Natural killer cell (primary cell): ENCODE results near the gene CAPN11. TPM values are rescaled to one million over a fixed set of nuclear protein-coding genes. Genes with fewer than 3 reads are reported as not detected.
A peak's percentile ranks its signal among the peaks of the same experiment; 100 is the strongest.
"Not testable (repeated sequence)": the region's sequence is repeated elsewhere in the genome, so short reads cannot be mapped to it uniquely, and the experiment has no call there.

ENCODE experiments used
- ATAC-seq, 3 donors: fragments of 150-1000 bp in 2 of 3; fragments of 200-7000 bp in 1 of 3; cut with Tn5 transposase; 1 replicate in 1 of 3; 2 replicates in 2 of 3; pipeline ENCODE4 v1.10.0; 2021; ENCODE audit warnings: mild to moderate bottlenecking in 2 of 3, moderate library complexity in 2 of 3
- DNase-seq, 2 donors: peaks; one replicate each; pipeline versions ENCODE4 v3.0.0 to v3.0.0-alpha.2; 2013 to 2021; ENCODE audit warnings: mixed read lengths in 1 of 2
- H3K27ac ChIP-seq: one replicate; pipeline ENCODE4 v1.5.1; 2013; ENCODE audit warnings: mild to moderate bottlenecking, low read length
- H3K27me3 ChIP-seq: one replicate; pipeline ENCODE4 v1.6.1; 2013; ENCODE audit warnings: low read length; ENCODE audit not compliant: control insufficient read depth, insufficient read depth
- H3K36me3 ChIP-seq: one replicate; pipeline ENCODE4 v1.6.1; 2013; ENCODE audit warnings: low read length; ENCODE audit not compliant: control insufficient read depth, insufficient read depth
- H3K4me1 ChIP-seq: one replicate; pipeline ENCODE4 v1.6.1; 2013; ENCODE audit warnings: low read length; ENCODE audit not compliant: control insufficient read depth, insufficient read depth
- H3K4me3 ChIP-seq: one replicate; pipeline ENCODE4 v1.5.1; 2013; ENCODE audit warnings: low read length
- H3K9me3 ChIP-seq: one replicate; pipeline ENCODE4 v1.6.1; 2013; ENCODE audit warnings: low read length; ENCODE audit not compliant: control insufficient read depth, insufficient read depth
- H3K27ac Mint-ChIP-seq, 2 donors: one replicate each; pipeline ENCODE4 v1.8.0; 2022; ENCODE audit warnings: mild to moderate bottlenecking in 2 of 2, mixed read lengths in 2 of 2, moderate library complexity in 1 of 2
- H3K27me3 Mint-ChIP-seq, 2 donors: one replicate each; pipeline ENCODE4 v1.8.0; 2022; ENCODE audit warnings: low read depth in 2 of 2, mixed read lengths in 2 of 2
- H3K36me3 Mint-ChIP-seq: one replicate; pipeline ENCODE4 v1.8.0; 2022; ENCODE audit warnings: mixed read lengths
- H3K4me1 Mint-ChIP-seq, 2 donors: one replicate each; pipeline ENCODE4 v1.8.0; 2022; ENCODE audit warnings: mixed read lengths in 2 of 2
- H3K4me3 Mint-ChIP-seq: one replicate; pipeline ENCODE4 v1.8.0; 2022; ENCODE audit warnings: mild to moderate bottlenecking, moderate library complexity, mixed read lengths
- H3K9me3 Mint-ChIP-seq, 2 donors: one replicate each; pipeline ENCODE4 v1.8.0; 2022; ENCODE audit warnings: mixed read lengths in 2 of 2
- WGBS: methylation state at CpG from one replicate; pipeline ENCODE4 v1.1.7; 2013; ENCODE audit warnings: missing lambda C conversion rate; ENCODE audit not compliant: insufficient coverage; 5-methylcytosine and 5-hydroxymethylcytosine counted together
- intact Hi-C: fragments of 100-400 bp; cut with micrococcal nuclease; formaldehyde crosslinking; loops from one replicate; pipeline ENCODE4 v1.14.2; 2022
- total RNA-seq, 4 donors: library from RNA; stranded (reverse); fragments of 120-200 nt in 1 of 4; gene quantifications; one replicate each; pipeline versions ENCODE4 v1.2.3 to v1.2.4, GENCODE V29; 2013 to 2022
- TF ChIP-seq, protein P1 (sequence below): fragments of 200-600 bp; IDR thresholded peaks from one replicate; pipeline ENCODE4 v1.8.0; 2022; ENCODE audit warnings: antibody characterized with exemption

Gene CAPN11
- total RNA-seq, 3 donors from 2014 or later (not counting 1 experiment from before 2014, with no cell fraction given) = not detected

DNA sequence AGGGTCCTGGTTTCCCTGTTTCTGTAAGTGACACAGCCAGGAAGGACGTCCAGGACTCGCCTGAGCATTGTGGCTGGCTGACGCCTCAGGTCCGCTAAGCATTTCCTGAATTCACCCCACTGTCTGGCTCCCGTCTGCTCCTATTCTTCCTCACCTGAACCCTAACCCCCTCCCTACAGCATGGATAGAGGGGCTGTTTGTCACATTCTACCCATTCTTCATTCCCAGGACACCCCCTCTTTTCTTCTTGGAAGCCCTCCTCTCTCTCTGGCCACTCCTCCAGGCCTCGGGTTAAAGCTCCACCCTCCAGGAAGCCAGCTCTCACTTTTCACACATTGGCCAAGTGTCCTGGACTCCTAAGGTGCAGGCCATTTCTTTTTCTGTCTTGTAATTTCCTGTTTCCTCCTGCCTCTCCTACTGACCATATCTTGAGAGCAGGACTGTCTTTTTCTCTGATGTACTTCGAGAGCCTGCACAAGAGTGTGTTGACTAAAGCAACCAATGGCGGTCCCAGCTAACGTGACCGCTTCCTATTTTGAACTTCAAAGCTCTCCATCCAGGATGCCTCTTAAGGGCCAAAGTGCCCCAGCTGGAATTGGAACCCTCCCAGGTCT lies 33.9 kb downstream of the CAPN11 start:
- no peaks in the 10 kb centered on the region for H3K36me3 ChIP-seq
- H3K4me1 ChIP-seq = peaks cover 9% of the 10 kb centered on the region
- H3K9me3 ChIP-seq = no peaks in the 10 kb centered on the region
- H3K27me3 ChIP-seq = no peaks in the 10 kb centered on the region
- H3K4me3 ChIP-seq = no peak overlapping the region
- ATAC-seq (peak in 2 of 3 donors; percentile 40 to 59), DNase-seq (no peak)
- WGBS = 37% methylated on average over 10 of the region's 10 CpGs
- H3K27me3 Mint-ChIP-seq = peaks cover 0 to 6% of the 10 kb centered on the region in 2 donors
- H3K36me3 Mint-ChIP-seq = no peaks in the 10 kb centered on the region
- no peak overlapping the region for H3K27ac ChIP-seq
- H3K9me3 Mint-ChIP-seq = no peaks in the 10 kb centered on the region
- TF ChIP-seq, protein P1, sequence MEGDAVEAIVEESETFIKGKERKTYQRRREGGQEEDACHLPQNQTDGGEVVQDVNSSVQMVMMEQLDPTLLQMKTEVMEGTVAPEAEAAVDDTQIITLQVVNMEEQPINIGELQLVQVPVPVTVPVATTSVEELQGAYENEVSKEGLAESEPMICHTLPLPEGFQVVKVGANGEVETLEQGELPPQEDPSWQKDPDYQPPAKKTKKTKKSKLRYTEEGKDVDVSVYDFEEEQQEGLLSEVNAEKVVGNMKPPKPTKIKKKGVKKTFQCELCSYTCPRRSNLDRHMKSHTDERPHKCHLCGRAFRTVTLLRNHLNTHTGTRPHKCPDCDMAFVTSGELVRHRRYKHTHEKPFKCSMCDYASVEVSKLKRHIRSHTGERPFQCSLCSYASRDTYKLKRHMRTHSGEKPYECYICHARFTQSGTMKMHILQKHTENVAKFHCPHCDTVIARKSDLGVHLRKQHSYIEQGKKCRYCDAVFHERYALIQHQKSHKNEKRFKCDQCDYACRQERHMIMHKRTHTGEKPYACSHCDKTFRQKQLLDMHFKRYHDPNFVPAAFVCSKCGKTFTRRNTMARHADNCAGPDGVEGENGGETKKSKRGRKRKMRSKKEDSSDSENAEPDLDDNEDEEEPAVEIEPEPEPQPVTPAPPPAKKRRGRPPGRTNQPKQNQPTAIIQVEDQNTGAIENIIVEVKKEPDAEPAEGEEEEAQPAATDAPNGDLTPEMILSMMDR = no peak
- H3K27ac Mint-ChIP-seq = peak overlapping the region in 1 of 2 donors; percentile 21
- peak overlapping the region; percentile 72 for H3K4me3 Mint-ChIP-seq
- intact Hi-C loops = no loop called here
- H3K4me1 Mint-ChIP-seq = peaks cover 11% of the 10 kb centered on the region in 2 donors

GRCh38 chr6:44193307-44193910 lies 34.8 kb downstream of the CAPN11 start:
- H3K27ac ChIP-seq = no peak overlapping the region
- 90% methylated on average over 8 of the region's 8 CpGs for WGBS
- Mint-ChIP-seq H3K36me3 (no peaks in the 10 kb centered on the region), H3K27me3 (peaks cover 0 to 6% of the 10 kb centered on the region in 2 donors), H3K27ac (no peak overlapping the region), H3K4me3 (no peak overlapping the region), H3K4me1 (peaks cover 11% of the 10 kb centered on the region in 2 donors), H3K9me3 (no peaks in the 10 kb centered on the region)
- H3K27me3 ChIP-seq = no peaks in the 10 kb centered on the region
- H3K36me3 ChIP-seq = no peaks in the 10 kb centered on the region
- H3K4me3 ChIP-seq = no peak overlapping the region
- intact Hi-C loops = no loop called here
- no peaks in the 10 kb centered on the region for H3K9me3 ChIP-seq
- H3K4me1 ChIP-seq = peaks cover 9% of the 10 kb centered on the region
- TF ChIP-seq, protein P1 = no peak
- ATAC-seq = no peak
- no peak for DNase-seq

- ATAC-seq = no peak
- H3K27me3 ChIP-seq = no peaks in the 10 kb centered on the region
- Mint-ChIP-seq H3K4me3 (no peak overlapping the region), H3K36me3 (no peaks in the 10 kb centered on the region), H3K27ac (no peak overlapping the region), H3K4me1 (peaks cover 11% of the 10 kb centered on the region in 2 donors), H3K27me3 (peaks cover 0 to 6% of the 10 kb centered on the region in 2 donors), H3K9me3 (no peaks in the 10 kb centered on the region)
- TF ChIP-seq, protein P1 = no peak
- no peak overlapping the region for H3K27ac ChIP-seq
- WGBS = 92% methylated on average over 5 of the region's 5 CpGs
- intact Hi-C loops = no loop called here
- no peak for DNase-seq
- peaks cover 9% of the 10 kb centered on the region for H3K4me1 ChIP-seq
- H3K4me3 ChIP-seq = no peak overlapping the region
- H3K9me3 ChIP-seq = no peaks in the 10 kb centered on the region
- H3K36me3 ChIP-seq = no peaks in the 10 kb centered on the region
Observed at GRCh38 chr6:44194326-44194725, 35.7 kb downstream of the CAPN11 start.

DNA sequence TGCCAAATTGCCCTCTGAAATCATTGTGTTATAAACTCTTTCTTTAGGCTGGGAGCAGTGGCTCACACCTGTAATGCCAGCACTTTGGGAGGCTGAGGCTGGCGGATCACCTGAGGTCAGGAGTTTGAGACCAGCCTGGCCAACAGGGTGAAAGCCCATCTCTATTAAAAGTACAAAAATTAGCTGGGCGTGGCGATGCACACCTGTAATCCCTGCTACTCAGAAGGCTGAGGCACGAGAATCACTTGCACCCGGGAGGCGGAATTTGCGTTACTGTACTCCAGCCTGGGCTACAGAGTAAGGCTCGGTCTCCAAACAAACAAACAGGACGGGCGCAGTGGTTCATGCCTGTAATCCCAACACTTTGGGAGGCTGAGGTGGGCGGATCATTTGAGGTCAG lies 37.7 kb downstream of the CAPN11 start:
- peaks cover 11% of the 10 kb centered on the region in 2 donors for H3K4me1 Mint-ChIP-seq
- DNase-seq, ATAC-seq: not testable (repeated sequence)

More for the DNA sequence above, 37.7 kb downstream of the CAPN11 start:
- H3K9me3 Mint-ChIP-seq, H3K9me3 ChIP-seq, H3K27ac ChIP-seq, intact Hi-C loops, H3K27ac Mint-ChIP-seq, H3K27me3 ChIP-seq, H3K4me1 ChIP-seq, H3K4me3 Mint-ChIP-seq, H3K36me3 Mint-ChIP-seq, H3K27me3 Mint-ChIP-seq, H3K36me3 ChIP-seq, H3K4me3 ChIP-seq: not testable (repeated sequence)
- WGBS = 93% methylated on average over 11 of the region's 11 CpGs
